ENCODE measurements around the gene SYNM. TPM values are rescaled to one million over a fixed set of nuclear protein-coding genes. Genes with fewer than 3 reads are reported as not detected.

Gene SYNM
- total RNA-seq, 2 donors from 2014 or later: 5.7 to 8.2 TPM

DNA sequence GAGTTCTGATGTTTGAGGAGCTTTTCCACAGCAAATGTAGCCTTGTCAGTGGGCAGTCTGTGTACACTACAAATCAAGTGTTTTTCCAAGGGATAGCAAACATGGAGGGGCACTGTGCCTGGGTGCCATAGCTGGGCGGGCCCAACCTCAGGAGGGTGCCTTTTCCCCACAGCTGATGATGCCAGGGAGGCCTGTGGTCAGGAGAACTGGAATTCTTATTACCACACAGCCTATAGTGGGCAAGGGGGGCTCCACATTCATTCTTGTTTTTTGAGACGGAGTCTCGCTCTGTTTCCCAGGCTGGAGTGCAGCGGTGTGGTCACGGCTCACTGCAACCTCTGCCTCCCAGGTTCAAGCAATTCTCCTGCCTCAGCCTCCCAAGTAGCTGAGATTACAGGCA lies 41.8 kb downstream of the SYNM start:
- no peak for ATAC-seq
- no peak for DNase-seq
- 83 to 98% methylated on average over 5 of the region's 5 CpGs for WGBS, 2 donors
- Histone ChIP-seq H3K9me3 (no peaks in the 10 kb centered on the region), H3K27me3 (no peaks in the 10 kb centered on the region), H3K4me1 (peaks cover 11% of the 10 kb centered on the region), H3K27ac (no peak overlapping the region), H3K36me3 (replicated peaks in 1 of 2; ENCODE audit: insufficient read depth in 1 of 2, low read depth in 2 of 2) (no peaks in the 10 kb centered on the region), H3K4me3 (no peak overlapping the region)
- intact Hi-C loops (cut with DNase I): no loop called here
- TF ChIP-seq POLR2A (IDR thresholded peaks at IDR 0.05): no peak
- TF ChIP-seq, protein P1, sequence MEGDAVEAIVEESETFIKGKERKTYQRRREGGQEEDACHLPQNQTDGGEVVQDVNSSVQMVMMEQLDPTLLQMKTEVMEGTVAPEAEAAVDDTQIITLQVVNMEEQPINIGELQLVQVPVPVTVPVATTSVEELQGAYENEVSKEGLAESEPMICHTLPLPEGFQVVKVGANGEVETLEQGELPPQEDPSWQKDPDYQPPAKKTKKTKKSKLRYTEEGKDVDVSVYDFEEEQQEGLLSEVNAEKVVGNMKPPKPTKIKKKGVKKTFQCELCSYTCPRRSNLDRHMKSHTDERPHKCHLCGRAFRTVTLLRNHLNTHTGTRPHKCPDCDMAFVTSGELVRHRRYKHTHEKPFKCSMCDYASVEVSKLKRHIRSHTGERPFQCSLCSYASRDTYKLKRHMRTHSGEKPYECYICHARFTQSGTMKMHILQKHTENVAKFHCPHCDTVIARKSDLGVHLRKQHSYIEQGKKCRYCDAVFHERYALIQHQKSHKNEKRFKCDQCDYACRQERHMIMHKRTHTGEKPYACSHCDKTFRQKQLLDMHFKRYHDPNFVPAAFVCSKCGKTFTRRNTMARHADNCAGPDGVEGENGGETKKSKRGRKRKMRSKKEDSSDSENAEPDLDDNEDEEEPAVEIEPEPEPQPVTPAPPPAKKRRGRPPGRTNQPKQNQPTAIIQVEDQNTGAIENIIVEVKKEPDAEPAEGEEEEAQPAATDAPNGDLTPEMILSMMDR (IDR thresholded peaks at IDR 0.05): no peak

DNA sequence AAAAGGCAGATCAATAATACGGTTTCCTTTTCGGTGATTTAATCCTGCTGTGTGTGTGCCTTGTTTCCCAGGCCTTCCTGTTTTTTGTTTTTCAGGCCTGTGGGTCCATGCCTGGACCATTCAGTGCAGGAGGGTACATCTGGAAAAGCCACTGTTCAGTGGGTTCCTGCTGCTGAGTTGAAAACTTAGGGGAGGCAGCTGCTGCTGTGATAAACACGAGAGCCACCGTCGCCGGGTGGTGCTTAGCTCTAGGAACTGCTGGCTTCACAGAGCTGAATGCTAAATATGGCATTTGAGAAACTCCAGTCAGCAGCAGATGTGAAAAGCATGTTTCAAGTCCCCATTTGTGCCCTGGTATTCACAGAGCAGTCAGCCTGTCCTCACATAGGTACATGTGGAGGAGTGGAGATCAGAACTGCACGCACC lies 44.0 kb downstream of the SYNM start:
- H3K27ac ChIP-seq: no peak overlapping the region
- intact Hi-C loops (cut with DNase I): no loop called here

DNA sequence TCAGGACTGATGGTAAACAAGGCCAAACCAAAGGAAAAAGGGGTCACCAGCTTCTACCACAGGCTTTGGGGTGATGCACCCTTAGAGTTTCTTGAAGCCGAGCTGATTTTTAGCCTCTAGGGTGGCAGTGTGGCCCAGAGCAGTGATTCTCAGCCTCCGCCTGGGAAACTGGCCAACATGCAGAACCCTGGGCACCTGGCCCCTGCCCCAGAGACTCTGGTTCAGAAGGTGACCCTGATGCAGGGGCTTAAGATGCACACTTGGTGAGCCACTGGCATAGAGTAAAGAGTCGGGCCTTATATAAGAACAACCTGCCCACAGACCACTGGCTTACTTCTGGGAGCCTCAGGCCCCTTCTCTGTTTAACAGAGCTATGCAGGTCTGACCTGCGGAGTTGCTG lies 44.5 kb downstream of the SYNM start:
- H3K27me3 ChIP-seq: no peaks in the 10 kb centered on the region
- 90 to 98% methylated on average over 2 to 4 of the region's 4 CpGs for WGBS, 2 donors
- no peak overlapping the region for H3K27ac ChIP-seq
- DNase-seq (no peak), ATAC-seq (no peak)
- no peaks in the 10 kb centered on the region for H3K36me3 ChIP-seq (replicated peaks in 1 of 2; ENCODE audit: insufficient read depth in 1 of 2, low read depth in 2 of 2)
- intact Hi-C loops (cut with DNase I): no loop called here
- no peaks in the 10 kb centered on the region for H3K9me3 ChIP-seq
- no peak overlapping the region for H3K4me3 ChIP-seq
- TF ChIP-seq POLR2A (IDR thresholded peaks at IDR 0.05): no peak
- TF ChIP-seq, protein P1 (IDR thresholded peaks at IDR 0.05): no peak
- peaks cover 18% of the 10 kb centered on the region for H3K4me1 ChIP-seq

More for the DNA sequence above, 44.0 kb downstream of the SYNM start:
- TF ChIP-seq, protein P1 (IDR thresholded peaks at IDR 0.05): no peak
- no peak for TF ChIP-seq POLR2A (IDR thresholded peaks at IDR 0.05)
- H3K27me3 ChIP-seq: no peaks in the 10 kb centered on the region
- no peak overlapping the region for H3K4me3 ChIP-seq
- peaks cover 17% of the 10 kb centered on the region for H3K4me1 ChIP-seq
- no peak for ATAC-seq
- H3K9me3 ChIP-seq: no peaks in the 10 kb centered on the region
- WGBS, 2 donors: 85 to 96% methylated on average over 7 of the region's 7 CpGs
- DNase-seq: no peak
- no peaks in the 10 kb centered on the region for H3K36me3 ChIP-seq (replicated peaks in 1 of 2; ENCODE audit: insufficient read depth in 1 of 2, low read depth in 2 of 2)

DNA sequence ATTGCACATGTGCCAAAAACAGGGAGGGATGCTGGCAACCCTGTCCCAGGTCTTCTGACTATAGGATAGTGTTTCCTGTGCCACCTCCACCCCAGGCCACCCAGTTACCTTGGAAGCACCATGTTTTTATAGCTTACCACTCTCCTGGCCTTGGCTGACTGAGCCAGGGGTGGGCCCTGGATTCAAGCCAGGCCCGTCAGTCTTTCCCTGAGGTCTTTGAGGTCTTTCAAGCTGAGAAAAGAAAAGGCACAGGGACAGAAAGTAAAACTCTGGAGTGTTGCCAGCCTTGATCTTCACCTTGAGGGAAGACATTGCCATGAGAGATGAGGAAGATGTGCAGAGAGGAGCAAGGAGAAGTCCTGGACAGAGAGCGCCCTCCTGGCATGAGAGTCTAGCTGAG lies 46.3 kb downstream of the SYNM start:
- Histone ChIP-seq H3K4me3 (no peak overlapping the region), H3K4me1 (peaks cover 18% of the 10 kb centered on the region), H3K27me3 (no peaks in the 10 kb centered on the region), H3K36me3 (replicated peaks in 1 of 2; ENCODE audit: insufficient read depth in 1 of 2, low read depth in 2 of 2) (no peaks in the 10 kb centered on the region), H3K27ac (no peak overlapping the region), H3K9me3 (no peaks in the 10 kb centered on the region)
- TF ChIP-seq, protein P1 (IDR thresholded peaks at IDR 0.05): no peak
- no peak for TF ChIP-seq POLR2A (IDR thresholded peaks at IDR 0.05)
- whole genome bisulfite sequencing, 2 donors: 70 to 83% methylated on average over 2 of the region's 2 CpGs
- no peak for DNase-seq
- no peak for ATAC-seq
- intact Hi-C loops (cut with DNase I): no loop called here

DNA sequence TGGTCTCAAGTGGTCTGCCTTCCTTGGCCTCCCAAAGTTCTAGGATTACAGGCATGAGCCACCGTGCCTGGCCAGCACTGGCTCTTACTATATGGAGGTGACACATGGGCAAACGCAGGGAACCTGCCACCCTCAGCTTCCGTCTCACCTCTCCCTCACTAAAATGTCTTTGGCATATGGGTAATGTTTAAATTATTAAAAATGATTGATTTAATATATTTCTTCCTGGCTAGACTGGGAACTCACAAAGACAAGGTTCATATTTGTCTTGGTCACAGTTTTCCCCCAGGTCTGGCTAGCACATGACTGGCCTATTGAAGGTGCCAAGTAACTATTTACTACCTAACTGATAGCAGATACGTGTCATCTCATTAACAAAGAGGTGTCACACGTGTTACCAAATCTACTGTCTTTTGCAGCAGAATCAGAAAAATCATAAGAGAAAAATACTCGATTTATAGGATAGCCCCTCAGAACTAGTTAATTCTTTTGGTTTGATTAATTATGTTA lies 48.2 kb downstream of the SYNM start:
- no peaks in the 10 kb centered on the region for H3K36me3 ChIP-seq (replicated peaks in 1 of 2; ENCODE audit: insufficient read depth in 1 of 2, low read depth in 2 of 2)
- H3K27me3 ChIP-seq: no peaks in the 10 kb centered on the region
- DNase-seq (no peak), ATAC-seq (no peak)
- no peak overlapping the region for H3K27ac ChIP-seq
- H3K9me3 ChIP-seq: no peaks in the 10 kb centered on the region
- WGBS, 2 donors: 53 to 58% methylated on average over 6 of the region's 6 CpGs
- peaks cover 18% of the 10 kb centered on the region for H3K4me1 ChIP-seq
- intact Hi-C loops (cut with DNase I): no loop called here
- H3K4me3 ChIP-seq: no peak overlapping the region
- TF ChIP-seq, protein P1 (IDR thresholded peaks at IDR 0.05): no peak
- TF ChIP-seq POLR2A (IDR thresholded peaks at IDR 0.05): no peak

All from body of pancreas (tissue), 4 donors.